Spleen (tissue), 7 donors: ENCODE measurements around the gene PPIL1.

Experiments
- CTCF ChIP-seq, 11 experiments: fragments of 200-600 bp in 7 of 11; fragments of 450-650 bp in 4 of 11; sonication (generic) in 4 of 11; IDR thresholded peaks in 8 of 11; conservative IDR thresholded peaks in 3 of 11; 1 replicate in 7 of 11; 2 replicates in 4 of 11; pipeline versions ENCODE4 v1.4.0 to v1.8.0; 2016 to 2021; ENCODE audit warnings: antibody characterized with exemption in 11 of 11, inconsistent platforms in 4 of 11, mild to moderate bottlenecking in 1 of 11
- POLR2A ChIP-seq, 3 donors: fragments of 450-650 bp; IDR thresholded peaks; one replicate each; pipeline ENCODE4 v1.5.1; 2017; ENCODE audit warnings: antibody characterized with exemption in 3 of 3, mild to moderate bottlenecking in 1 of 3
- POLR2AphosphoS5 ChIP-seq, 3 donors: sonication (generic); formaldehyde crosslinking; IDR thresholded peaks; one replicate each; pipeline ENCODE4 v1.5.1; 2017; ENCODE audit warnings: antibody characterized with exemption in 3 of 3
- donor health status: DM: no; HTN: no; CAD: no; lungs with moderate emphysema.
- donor health status: DM: no; HTN: no; CAD: no.
- donor health status: DM: no; HTN: no; CAD: no.

- TF ChIP-seq POLR2AphosphoS5 (IDR thresholded peaks at IDR 0.05) = no peak
- no peak for TF ChIP-seq CTCF (IDR thresholded peaks at IDR 0.05 in 8 of 11, conservative IDR thresholded peaks at IDR 0.05 in 3 of 11)
- no peak for TF ChIP-seq POLR2A (IDR thresholded peaks at IDR 0.05)
These were observed 14.5 kb downstream of the PPIL1 start for GRCh38 chr6:36860126-36860525.
